NCI-H345 (cell line): Measurements from ENCODE around the gene DENND4B.
"Not testable (repeated sequence)": the region's sequence is repeated elsewhere in the genome, so short reads cannot be mapped to it uniquely, and the experiment has no call there.

ENCODE experiments used
- DNase-seq: peaks from one replicate; lab custom pipeline; 2025; lab: John Stamatoyannopoulos, UW

DENND4B gene, protein sequence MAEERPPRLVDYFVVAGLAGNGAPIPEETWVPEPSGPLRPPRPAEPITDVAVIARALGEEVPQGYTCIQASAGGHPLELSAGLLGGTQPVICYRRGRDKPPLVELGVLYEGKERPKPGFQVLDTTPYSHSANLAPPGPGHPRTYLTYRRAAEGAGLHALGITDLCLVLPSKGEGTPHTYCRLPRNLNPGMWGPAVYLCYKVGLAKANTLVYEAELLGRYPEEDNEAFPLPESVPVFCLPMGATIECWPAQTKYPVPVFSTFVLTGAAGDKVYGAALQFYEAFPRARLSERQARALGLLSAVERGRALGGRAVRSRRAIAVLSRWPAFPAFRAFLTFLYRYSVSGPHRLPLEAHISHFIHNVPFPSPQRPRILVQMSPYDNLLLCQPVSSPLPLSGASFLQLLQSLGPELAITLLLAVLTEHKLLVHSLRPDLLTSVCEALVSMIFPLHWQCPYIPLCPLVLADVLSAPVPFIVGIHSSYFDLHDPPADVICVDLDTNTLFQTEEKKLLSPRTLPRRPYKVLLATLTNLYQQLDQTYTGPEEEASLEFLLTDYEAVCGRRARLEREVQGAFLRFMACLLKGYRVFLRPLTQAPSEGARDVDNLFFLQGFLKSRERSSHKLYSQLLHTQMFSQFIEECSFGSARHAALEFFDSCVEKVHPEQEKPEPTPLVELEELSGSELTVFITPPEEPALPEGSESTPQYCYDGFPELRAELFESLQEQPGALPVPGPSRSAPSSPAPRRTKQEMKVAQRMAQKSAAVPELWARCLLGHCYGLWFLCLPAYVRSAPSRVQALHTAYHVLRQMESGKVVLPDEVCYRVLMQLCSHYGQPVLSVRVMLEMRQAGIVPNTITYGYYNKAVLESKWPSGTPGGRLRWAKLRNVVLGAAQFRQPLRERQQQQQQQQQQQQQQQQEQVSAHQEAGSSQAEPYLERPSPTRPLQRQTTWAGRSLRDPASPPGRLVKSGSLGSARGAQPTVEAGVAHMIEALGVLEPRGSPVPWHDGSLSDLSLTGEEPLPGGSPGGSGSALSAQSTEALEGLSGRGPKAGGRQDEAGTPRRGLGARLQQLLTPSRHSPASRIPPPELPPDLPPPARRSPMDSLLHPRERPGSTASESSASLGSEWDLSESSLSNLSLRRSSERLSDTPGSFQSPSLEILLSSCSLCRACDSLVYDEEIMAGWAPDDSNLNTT (N-terminal part only)

DNA sequence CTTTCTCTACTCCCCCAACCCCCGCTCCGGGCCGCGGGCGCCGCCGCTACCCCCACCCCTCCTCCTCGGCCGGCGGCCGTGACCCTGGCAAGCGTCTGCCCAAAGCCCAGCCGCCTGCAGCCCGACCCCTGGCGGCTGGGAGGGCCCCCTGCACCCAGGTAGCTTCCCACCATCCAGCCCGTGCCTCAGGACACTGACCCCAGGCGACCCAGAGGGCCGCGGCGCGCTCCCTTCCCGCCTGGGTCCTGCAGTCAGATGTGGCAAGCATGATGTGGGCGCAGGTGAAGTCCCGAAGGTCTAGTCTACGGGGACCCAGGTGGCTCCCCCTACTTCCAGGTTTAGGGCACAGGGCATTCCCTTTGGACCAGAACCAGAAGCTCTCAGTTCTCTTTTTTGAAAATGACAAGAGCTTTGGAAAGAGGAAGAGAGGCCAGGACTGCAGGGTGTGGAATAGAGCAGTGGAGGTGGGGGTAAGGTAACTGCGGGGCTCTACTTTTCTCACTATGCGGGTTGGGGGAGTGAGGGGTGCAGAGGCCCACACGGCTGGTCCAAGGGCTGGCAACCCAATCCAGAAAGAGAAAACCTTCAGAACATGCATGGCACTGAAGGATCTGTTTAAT lies at the start of gene DENND4B:
Gene DENND4B (minus strand): TSS at position 97 of the 620 bp plus-strand sequence. CDS start 2,344 bp downstream, outside the sequence.
- DNase-seq: peak; percentile 90

DNA sequence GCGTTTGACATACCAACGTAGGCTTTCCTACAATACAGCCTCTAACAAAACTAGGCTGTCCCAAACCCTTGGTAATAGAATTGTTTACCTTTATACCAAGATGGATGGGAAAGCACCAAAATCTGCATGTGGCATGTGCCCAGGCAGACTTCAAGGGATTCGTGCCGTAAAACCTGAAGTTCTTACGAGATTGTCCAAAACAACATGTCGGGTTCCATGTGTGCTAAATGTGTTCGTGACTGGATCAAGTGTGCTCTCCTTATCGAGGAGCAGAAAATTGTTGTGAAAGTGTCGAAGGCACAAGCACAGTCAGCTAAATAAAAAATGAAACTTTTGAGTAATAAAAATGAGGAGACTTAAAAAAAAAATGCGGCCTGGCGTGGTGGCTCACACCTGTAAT lies 49.1 kb upstream of the DENND4B start:
- DNase-seq: no peak

GRCh38 chr1:153995202-153995601 lies 48.7 kb upstream of the DENND4B start:
- DNase-seq: no peak

GRCh38 chr1:153991806-153992205 lies 45.3 kb upstream of the DENND4B start:
- no peak for DNase-seq

DNA sequence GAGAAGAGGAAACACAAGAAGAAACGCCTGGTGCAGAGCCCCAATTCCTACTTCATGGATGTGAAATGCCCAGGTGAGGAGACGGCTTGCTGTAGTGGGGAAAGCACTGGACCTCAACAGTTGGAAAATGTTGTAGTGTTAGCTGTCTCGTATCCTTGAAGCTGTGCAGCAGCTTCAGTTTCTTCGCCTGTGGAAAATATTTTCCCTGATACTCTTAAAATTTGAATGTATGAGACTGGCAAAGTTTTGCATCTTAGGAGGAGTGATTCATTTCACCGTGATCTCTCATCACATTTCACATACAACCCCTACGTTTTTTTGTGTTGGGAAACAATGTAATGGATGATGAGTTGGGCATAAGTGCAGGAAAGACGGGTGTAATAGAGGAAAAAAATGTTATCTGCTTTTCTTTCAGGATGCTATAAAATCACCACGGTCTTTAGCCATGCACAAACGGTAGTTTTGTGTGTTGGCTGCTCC lies 44.7 kb upstream of the DENND4B start:
- no peak for DNase-seq

- DNase-seq: peak; percentile 100
Observed at GRCh38 chr1:153990468-153991150, 44.1 kb upstream of the DENND4B start, which contains the start of gene RPS27. Gene RPS27 (plus strand): TSS chr1:153990762. CDS start chr1:153990797, 35 bp downstream.

- DNase-seq: no peak
Observed at GRCh38 chr1:153987621-153988020, 41.1 kb upstream of the DENND4B start.

- peak; percentile 61 for DNase-seq
Observed at GRCh38 chr1:153985941-153986761, 39.6 kb upstream of the DENND4B start, which contains the start of gene RAB13. Gene RAB13 (minus strand): TSS chr1:153986339. CDS start chr1:153986236, 103 bp downstream.

DNA sequence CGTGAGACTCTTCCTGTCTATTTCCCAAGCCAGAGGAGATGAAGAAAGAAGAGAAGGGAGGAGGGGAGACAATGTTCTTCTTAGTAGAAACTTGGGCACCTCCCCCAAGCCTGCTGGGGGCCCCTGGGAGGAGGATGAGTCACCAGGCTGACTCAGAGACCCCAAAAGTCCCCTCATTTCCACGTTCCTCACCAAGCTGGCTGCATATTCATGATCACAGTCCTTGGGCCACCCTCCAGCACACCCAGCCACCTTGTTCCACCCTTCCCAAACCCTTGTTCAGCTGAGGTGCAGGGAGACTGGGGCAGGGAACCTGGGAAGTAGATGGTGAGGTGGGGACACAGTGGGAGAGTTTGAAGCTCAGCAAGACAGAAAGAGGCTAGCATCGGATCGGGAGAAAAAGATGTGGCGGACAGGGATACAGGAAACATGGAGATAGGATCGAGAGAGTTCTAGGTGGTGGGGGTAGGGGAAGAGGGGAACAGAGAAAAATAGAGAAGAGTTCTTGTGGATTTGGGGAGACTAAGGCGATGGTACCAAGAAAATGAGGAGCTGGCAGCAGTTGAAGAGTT lies 38.9 kb upstream of the DENND4B start:
- no peak for DNase-seq

DNA sequence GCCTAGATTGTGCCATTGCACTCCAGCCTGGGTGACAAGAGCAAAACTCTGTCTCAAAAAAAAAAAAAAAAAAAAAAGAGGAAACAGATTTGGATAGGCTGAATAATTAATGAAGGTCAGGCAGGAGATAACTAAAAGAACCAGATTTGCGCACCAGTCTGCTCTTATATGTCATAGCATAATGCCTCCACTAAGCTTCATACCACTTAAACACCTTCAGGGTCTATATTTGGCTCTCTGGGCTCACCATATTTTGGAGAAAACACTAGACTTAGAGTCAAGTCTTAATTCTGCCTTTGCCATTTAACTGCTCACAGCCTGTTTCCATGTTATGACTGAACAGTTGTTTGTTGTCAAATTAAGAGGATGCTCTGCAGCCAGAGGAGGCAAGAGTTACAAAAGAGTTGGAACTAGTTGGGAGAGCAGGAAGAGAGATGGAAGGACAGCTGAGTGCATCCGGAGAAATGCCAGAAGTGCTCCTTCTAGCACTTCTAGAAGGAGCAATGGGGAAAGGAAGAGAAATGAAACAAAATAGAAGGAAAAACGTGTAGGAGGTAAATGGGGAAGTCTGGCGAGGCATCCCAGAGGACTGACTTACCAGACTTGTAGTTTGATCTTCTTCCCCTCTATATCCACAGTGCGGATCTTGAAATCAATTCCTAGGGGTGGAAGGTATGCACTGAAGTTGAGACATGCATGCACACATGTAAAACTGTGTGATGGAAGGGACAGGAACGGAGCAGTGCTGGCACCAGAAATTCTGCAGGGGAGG lies 37.8 kb upstream of the DENND4B start:
- DNase-seq: no peak

- not testable (repeated sequence) for DNase-seq
Observed at GRCh38 chr1:153981735-153982134, 35.2 kb upstream of the DENND4B start.

DNA sequence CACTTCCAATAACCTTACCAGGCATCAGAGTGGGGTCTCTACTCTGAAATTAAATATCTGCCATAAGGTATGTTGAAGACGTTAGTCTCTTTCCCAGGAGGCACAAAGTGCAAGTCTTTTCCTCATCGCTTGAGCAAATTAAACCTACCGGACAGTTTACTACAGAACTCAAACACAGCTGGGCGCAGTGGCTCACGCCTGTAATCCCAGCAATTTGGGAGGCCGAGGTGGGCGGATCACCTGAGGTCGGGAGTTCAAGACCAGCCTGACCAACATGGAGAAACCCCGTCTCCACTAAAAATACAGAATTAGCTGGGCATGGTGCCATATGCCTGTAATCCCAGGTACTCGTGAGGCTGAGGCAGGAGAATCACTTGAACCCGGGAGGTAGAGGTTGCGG lies 32.6 kb upstream of the DENND4B start:
- DNase-seq: not testable (repeated sequence)

DNA sequence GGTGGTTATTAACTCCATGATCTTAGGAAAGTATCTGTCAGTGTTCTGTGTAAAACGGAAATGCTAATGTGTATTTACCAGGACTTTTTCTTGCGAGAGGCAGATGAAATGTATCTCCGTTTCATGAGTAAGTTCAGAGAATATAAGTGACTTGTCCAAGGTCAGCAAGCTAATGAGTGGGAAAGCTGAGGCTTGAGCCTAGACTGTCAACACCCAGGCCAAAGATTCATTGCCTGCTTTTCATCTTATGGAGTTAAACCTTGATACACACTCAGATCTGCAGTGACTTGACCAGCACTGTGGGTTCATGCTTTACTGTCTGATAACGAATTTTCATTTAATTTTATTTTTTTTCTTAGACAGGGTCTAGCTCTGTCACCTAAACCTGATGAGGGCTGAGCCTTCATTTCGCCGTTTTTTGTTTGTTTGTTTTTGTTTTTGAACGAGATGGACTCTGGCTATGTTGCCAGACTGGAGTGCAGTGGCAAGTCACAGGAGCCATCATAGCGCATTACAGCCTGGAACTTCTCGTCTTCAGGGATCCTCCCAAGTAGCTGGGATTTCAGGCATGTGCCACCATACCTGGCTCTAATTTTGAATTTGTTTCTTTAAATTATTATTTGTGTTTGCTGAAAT lies 31.9 kb upstream of the DENND4B start:
- DNase-seq: no peak

DNA sequence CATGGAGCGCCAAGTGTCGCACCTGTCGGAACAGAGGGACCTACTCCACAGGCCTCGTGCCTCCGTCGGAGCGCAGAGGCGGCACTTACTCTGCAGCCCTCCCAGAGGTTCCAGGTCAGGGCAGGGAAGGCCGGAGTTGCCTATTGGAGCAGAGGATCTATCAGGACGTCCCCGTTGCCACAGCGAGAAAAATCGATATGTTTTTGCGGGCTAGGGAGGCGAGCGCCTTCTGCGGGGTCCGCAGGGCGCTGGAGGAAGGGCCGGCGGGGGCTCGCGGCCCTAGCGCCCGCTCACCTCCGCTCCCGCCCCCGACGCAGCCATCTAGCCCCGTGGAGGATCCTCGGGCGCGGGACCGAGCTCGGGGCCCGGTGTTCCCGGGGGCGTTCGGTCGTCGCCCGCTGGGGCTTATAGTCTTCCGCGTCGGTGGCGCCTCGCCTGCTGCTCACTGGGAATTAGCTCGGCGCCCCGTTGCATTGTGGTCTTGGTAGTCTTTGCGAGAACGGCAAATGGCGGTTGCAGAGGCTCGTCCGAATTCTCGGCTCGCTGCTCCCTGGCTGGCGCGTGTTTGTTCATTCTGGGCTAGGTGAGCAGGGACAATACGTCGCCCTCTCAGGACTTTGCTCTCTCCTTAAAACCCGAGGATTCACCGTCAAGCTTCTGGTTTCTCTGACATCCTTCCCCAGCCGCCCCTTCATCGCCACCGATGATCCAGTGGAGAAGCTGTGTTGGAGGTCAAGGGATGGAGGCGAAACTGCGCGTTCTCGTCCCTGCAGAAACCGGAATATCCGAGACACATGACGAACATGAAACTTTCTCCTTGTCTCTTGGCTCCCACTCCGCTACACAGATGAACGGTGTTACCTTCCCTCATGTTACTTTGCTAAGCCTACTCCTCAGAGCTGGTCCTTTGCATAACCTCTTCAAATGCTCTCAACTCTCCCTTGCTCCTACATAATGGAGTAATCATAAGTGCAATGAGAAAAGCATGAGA lies 31.0 kb upstream of the DENND4B start, which contains the start of gene JTB:
Gene JTB (minus strand): TSS at position 425 of the 991 bp plus-strand sequence. CDS start 422 bp downstream, at position 3.
- peak; percentile 97 for DNase-seq

DNA sequence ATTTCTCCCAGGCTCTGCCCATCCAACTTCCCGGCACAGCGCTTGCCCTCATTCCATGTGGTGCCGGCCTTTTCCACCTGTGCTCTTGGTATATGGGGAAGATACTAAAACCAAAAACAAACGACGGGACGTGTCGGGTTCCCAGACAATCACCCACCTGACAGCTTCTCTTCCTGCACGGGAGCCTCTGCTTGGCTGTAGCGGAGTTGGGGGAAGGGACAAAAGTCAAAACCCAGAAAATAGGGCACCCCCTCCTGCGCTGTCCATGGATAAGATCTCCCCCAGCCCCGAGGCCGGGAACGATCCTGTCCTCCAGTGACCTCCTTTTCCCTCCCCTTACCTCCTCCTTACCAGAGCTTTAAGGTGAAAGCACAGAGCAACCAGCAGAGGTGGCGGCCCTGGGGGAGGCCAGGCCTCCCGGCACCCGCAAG lies 30.3 kb upstream of the DENND4B start:
- no peak for DNase-seq

- no peak for DNase-seq
Observed at GRCh38 chr1:153973525-153973924, 27.0 kb upstream of the DENND4B start.

GRCh38 chr1:153973071-153973470 lies 26.6 kb upstream of the DENND4B start:
- no peak for DNase-seq
